ENCODE data around the gene PGAP3.

DNA sequence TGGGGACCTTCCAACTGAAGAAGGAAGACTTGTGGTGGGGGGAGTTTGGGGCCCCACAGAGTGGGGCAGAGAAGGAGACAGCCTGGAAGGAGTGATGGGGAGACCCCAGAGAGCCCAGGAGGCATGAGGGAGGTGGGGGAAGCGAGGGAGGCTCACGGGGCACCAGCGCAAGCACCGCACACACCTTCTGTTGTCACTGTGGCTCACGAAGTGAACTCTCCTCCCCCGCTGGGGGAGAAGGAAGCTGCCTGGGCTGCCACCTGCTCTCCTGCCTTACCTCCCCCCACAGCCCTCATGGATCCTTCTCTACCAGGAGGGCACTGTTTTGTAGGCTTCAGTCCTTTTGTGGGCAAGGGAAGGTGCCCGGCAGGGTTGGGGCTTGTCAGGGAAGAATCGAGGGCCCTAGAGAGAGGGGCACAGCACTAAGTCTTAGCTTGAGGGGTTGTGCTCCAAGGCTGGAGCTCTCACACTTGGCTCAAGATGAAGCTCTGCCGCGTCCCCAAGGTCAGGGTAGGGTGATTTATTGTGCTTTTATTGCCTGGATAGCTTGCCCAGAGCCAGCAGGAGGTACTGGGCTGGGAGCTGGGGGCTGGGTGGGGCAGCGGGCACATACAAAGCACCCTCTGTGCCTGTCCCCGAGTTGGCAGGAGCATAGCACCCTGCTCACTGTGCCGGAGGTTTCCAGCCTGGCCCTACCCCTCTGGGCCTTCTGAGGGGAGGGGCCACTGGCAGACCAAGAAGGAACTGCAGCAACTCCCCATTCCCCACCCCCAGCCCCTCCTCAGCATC is 55.5 kb downstream of the PGAP3 start:
- TF ChIP-seq ZC3H10 (CRISPR knock-in tag; IDR thresholded peaks at IDR 0.05) (no peak), ESRRG (CRISPR knock-in tag; IDR thresholded peaks at IDR 0.05) (no peak), ZNF70 (CRISPR knock-in tag; IDR thresholded peaks at IDR 0.05) (no peak), TCF4 (CRISPR knock-in tag; IDR thresholded peaks at IDR 0.05; ENCODE audit: borderline replicate concordance) (no peak), CSDC2 (CRISPR knock-in tag; IDR thresholded peaks at IDR 0.05) (no peak), ZFP3 (CRISPR knock-in tag; IDR thresholded peaks at IDR 0.05) (no peak), BACH2 (CRISPR knock-in tag; IDR thresholded peaks at IDR 0.05; ENCODE audit: borderline replicate concordance) (no peak)

All from SK-N-SH treated with all-trans-retinoic acid at 6 μM for 48 hours (cell line).